HG03378 (cell line): Measurements from ENCODE around the gene EHBP1.

Experiments
- ATAC-seq: cut with Tn5 transposase; IDR thresholded peaks from one replicate; pipeline ENCODE4 v1.9.1; 2021; ENCODE audit warnings: mild to moderate bottlenecking, moderate library complexity; ENCODE audit not compliant: unreplicated experiment

Gene EHBP1

DNA sequence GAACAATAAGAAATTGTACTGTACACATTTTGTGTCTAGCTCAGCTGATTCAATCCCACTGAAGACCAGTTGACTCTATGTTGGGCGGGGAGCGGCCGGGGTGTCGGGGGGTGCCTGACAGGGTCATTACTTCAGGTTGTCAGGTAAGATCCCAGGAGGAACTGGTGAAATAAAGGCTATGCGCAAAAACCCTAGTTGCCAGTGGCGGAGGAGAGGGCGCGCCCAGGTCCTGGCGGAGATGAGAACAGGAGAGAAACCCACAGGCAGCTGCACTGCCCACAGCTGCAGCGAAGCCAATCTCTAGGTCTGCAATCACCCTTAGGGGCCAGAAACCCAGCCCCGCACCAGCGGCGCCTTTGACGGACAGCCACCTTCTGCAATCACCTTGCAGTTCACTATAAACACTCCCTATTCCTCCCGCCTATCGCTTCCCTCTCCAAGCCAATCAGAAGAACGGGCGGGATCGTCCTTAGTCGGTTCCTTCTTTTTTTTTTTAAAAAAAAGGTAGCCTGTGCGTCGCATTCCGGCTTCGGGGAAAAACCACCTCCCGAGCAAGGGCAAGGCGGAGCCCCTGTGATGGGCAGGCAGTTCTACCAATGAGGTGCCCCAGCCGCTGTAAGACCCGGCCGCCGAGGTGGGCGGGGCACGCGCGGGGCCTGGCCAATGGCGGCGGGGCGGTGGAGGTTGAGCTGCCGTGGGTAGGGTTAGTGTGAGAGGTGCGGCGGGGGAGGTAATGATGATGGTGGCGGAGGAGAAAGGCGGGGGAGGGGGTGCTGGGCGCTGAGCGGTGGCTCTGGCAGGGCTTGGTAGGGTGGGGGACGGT lies at the start of gene EHBP1:
TSS of gene EHBP1 (plus strand) at position 707 of the 823 bp plus-strand sequence. CDS start 1,479 bp downstream, outside the sequence.
- peak; percentile 98 for ATAC-seq

DNA sequence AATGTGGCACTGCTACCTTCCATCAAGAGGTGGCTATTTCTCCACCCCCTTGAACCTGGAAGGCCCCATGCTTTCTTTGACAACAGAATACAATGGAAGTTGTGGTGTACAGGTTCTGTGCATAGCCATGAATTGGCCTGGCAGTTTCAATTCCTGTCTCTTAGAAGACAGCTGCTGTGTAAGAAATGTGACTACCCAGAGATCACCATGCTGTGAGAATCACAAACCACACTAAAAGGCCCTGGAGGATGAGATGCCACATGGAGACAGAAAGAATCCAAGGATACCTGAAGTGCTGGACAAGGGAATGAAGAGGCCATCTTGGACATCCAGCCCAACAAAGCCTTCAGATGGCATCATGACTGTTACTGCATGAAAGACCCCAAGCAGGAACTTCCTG lies 47.7 kb upstream of the EHBP1 start:
- ATAC-seq: peak; percentile 52

DNA sequence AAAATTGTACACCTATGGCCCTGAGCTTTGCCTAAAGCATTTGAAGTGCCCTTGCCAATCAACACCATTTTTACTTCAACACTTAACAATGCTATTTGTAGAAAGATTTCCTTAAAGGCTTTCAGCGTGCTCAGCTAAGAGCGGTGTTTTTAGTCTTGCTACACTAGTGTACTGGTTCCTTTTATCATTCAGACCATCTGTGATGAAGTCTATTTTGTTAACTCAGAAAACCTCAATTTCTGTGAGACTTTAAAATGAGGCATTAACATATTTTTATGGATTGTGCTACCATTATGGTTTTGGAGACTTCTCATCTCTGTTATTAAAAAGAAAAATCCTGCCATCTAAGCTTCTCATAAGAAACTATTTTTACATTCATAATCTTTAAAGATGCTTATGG lies 46.6 kb upstream of the EHBP1 start:
- ATAC-seq: no peak

- peak; percentile 84 for ATAC-seq
Observed at GRCh38 chr2:62660087-62660486, 45.4 kb upstream of the EHBP1 start.

GRCh38 chr2:62660582-62661262 lies 44.8 kb upstream of the EHBP1 start:
- ATAC-seq: no peak

DNA sequence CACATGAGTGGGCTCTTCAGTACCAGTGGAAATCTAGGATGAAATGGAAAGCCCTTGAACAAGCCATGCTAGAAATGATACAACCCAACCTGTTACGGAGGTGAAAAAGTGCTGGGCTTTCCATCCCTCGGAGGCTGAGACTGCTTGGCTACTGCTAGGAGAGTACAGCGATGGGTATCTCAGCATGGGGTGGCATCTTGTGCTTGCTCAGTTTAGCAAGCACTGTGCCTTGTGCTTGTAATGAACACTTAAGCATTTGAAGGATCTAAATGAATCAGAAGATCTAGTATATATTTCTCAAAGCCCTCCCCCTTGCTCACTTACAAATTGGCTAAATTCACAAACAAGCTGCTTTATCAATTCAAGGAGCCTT lies 44.3 kb upstream of the EHBP1 start:
- no peak for ATAC-seq

- no peak for ATAC-seq
Observed at GRCh38 chr2:62662131-62662530, 43.4 kb upstream of the EHBP1 start.

DNA sequence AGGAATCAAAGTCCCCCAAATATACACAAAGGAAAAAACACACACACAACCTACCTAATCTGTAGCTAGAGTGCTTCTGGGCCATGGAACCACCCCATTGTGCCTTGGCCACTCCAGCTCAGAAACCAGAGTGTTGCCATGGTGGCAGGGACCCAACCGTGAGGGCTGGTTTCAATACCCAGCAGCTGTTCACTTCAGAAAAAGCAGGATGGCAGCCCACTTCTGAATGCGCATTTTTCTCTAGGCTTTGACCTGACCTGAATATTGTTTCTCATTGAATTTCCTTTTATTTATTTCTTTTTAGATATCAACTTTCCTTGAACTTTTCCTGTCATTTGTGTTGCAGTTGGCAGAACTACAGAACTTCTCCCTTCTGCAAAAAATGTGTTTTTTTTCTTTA lies 43.0 kb upstream of the EHBP1 start:
- ATAC-seq: no peak

DNA sequence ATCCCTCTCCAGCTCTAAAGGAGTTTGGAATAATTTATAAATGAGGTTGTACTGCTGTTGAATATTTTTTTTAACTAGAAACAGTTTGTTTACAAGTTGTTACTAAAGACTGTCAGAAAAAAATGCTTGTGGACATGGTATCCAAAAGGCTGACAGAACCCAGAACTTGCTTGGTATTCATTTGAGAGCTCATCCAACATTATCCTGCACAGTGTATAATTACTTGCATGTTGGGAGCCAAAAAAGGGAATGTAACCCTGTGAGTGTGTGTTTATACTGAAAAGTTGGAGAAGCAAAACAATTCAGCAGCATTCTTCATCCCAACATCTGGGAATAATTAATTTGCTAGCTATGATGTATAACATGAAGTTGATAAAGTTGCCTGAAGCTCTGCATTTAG lies 42.1 kb upstream of the EHBP1 start:
- ATAC-seq: no peak

DNA sequence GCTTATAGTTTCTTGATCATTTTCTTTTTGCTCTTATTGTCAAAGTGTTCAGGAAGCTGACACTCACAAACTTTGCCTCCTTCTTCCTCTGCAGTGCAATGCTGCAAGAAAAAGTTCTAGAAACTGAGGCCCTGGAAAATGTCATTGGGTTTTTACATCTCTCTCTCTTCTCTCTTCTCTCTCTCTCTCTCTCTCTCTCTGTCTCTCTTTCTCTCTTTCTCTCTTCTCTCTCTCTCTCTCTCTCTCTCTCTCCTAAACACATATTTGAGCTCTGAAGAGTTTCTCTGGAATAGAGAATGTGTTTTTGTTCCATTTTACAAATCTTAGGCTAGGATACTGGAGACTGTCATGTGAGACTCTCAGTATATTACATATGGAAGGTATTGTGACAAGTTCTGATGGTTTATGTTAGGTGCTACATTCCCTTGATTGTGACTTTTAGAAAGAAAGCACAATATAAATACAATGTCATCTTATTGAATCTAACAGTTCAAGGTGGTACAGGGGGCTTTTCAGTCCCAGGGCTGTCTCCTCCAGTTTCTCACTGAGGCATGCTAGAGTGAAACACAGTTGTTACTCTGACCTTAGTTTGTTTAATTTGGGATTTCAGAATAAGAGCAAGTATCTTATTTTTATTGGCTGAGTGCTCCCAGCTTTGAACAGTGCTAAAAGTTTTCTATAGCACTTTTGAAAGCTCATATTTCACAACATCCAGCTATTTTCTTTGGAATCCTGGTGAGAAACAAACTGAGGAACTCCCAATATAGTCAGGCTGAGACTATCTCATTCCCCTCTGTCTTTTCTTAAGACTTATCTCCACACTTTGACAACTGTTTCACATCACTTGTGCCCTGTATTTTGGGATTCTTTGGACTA lies 41.4 kb upstream of the EHBP1 start:
- no peak for ATAC-seq

- ATAC-seq: no peak
Observed at GRCh38 chr2:62665446-62665845, 40.1 kb upstream of the EHBP1 start.

GRCh38 chr2:62669180-62669579 lies 36.3 kb upstream of the EHBP1 start:
- ATAC-seq: no peak

GRCh38 chr2:62672601-62673000 lies 32.9 kb upstream of the EHBP1 start:
- ATAC-seq: no peak

DNA sequence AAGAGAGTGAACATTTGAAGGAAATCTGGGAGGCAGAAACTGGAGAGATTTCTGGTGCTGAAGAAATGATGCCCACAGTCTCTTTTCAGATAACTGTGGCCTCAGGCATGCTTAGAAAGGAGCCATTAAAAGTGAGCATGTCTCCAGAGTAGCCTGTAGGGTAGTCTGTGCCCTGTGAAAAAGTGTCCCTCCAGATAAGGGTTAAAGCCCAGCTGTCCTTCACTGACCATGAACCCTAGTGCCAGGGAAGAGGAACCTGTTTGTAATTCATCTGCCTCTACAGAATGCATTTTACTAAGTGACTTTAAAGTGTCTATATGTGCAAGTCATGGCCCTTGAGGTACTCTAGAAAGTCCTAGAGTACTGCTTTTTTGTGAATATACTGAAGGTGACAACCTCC lies 30.5 kb upstream of the EHBP1 start:
- no peak for ATAC-seq

DNA sequence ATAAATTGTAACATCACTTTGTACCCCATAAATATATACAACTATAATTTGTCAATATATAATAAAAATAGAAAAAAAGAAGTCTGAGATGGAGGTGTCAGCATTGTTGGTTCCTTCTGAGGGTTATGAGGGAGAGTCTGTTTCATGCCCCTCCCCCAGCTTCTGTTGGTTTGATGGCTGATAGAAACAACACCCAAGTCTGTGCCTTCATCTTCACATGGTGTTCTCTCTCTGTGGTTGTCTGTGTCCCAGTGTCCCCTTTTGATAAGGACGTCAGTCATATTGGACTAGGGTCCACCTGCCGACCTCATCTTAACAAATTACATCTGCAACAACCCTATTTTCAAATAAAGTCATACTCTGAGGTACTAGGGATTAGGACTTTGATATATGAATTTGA lies 20.3 kb upstream of the EHBP1 start:
- ATAC-seq: no peak

DNA sequence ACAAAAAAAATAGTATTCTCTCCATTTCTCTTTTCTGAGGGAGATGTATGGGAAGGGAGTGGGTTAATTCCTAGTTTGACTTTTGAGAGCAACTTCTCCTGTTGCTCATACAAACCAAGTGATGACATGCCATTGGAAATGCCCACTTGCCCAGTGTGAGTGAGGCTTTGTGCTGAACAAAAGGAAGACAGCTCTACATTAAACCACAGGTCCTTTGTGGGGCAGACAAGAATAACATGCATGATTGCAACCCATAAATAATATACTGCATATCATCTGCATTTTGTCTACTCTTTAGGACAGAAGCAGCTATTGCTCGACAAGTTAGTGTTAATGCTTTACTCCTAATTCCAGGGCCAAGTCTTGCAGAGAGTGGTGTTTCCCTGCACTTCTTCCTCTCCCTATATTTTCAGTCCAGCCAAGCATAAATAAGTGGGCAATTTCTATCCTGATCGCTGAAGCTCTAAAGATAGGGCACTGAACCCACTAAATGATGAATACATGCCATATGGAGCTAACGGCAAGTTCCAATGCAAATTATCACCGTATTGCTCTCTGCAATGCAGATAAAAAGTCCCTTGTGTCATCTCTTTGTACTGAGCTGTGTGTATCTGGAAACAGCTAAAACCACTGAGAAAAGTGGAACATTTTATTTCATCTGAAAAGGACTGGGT lies 19.4 kb upstream of the EHBP1 start:
- no peak for ATAC-seq

GRCh38 chr2:62687636-62688035 lies 17.9 kb upstream of the EHBP1 start:
- no peak for ATAC-seq

DNA sequence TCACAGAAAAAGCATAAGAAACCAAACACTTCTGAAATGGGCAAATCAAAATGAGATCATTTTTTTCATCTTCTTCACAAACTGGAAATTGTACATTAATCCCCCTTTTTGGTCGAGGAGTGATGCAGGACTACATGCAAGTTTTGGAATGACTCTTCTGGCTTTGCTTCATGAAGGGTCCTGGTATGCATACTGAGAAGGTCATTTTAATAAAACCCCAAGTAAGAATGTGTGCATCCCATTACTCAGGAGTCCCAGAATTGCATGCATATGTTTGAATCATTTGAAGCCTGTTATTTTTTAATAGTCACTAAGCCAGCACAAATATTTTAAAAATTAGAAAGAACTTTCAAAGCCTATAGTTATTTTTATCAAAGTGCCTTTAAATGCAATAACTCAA lies 16.7 kb upstream of the EHBP1 start:
- no peak for ATAC-seq

- ATAC-seq: no peak
Observed at GRCh38 chr2:62691186-62691585, 14.3 kb upstream of the EHBP1 start.

DNA sequence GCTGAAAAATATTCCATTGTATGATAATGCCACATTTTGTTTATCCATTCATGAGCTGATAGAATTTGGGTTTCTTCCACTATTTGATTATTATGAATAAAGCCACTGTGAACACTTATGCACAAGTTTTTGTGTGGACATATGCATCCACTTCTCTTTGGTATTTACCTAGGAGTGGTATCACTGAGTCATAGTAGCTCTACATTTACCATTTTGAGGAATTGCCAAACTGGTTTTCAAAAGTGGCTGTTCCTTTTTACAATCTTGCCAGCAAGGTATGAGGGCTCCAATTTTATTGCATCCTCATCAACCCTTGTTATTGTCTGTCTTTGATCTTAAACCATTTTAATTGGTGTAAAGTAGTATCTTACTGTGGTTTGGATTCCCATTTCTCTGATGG lies 13.3 kb upstream of the EHBP1 start:
- no peak for ATAC-seq

- no peak for ATAC-seq
Observed at GRCh38 chr2:62698653-62699052, 6.9 kb upstream of the EHBP1 start.
